NCI-H2081 (cell line): ENCODE data around the gene ANKH.
A peak's percentile ranks its signal among the peaks of the same experiment; 100 is the strongest.

Experiments
- DNase-seq, 2 experiments: peaks; one replicate each; lab custom pipeline; 2025; lab: John Stamatoyannopoulos, UW

ANKH gene

GRCh38 chr5:14735944-14736343 is 135.6 kb downstream of the ANKH start:
- DNase-seq, result no peak

DNA sequence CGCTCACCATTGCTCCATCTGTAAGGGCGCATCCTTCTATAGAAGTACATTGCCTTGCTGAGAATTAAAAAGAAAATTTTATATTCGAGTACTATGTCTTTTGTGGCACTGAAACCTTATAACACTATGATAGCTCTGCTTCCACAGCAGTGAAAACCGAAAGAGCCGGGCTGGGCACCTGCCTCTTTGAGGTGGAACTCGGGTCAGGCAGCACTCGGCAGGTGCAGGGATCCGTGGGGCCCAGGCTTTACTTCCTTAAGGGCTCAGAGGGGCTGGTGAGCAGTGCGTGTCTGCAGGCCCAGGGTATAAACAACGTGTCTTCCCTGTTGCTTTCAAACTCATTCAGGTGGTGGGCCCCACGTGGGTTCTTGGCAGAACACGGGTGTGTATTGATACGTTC is 137.2 kb downstream of the ANKH start:
- DNase-seq, result no peak

DNA sequence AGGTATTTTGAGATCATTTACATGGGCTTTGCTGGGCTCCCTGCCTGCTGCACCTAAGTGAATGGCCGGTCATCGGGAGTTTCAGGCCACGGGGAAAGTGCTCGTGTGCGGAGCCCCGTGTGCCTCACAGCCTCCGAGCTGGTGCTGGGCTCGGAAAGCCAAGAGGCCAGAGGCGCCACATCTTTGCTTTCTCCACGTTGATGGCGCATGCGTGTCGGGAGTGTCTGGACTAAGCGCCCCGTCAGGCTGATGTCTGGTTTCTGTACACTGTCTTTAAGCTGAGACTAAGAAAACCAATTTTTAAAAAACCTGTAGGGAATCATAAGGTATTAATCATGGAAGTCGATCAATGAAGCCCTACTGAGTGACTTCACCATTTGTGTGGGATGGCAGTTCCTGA is 137.9 kb downstream of the ANKH start:
- DNase-seq, result no peak

DNA sequence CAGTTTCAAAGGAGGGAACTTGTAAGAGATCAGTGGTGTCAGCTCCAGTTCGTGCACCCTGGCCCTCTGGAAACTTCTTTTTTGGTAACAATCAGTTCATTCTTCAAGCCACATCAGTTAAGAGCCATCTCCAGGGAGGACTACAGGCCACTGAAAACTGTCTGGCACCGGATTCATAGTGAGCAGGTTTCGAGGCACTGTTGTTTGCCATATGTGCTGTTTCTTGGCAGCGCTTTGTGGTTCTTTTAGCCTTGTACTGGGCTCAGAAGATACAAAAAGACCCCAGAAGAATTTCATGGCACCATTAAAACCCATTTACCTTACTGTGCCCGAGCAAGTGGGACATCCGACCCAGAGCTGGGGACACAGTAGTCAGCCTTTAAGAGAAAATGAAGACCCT is 138.6 kb downstream of the ANKH start:
- DNase-seq, result no peak

GRCh38 chr5:14730881-14731280 is 140.7 kb downstream of the ANKH start:
- no peak for DNase-seq

GRCh38 chr5:14730466-14730865 is 141.1 kb downstream of the ANKH start:
- no peak for DNase-seq

- DNase-seq, result no peak
Observed at GRCh38 chr5:14729448-14730385, 141.9 kb downstream of the ANKH start.

DNA sequence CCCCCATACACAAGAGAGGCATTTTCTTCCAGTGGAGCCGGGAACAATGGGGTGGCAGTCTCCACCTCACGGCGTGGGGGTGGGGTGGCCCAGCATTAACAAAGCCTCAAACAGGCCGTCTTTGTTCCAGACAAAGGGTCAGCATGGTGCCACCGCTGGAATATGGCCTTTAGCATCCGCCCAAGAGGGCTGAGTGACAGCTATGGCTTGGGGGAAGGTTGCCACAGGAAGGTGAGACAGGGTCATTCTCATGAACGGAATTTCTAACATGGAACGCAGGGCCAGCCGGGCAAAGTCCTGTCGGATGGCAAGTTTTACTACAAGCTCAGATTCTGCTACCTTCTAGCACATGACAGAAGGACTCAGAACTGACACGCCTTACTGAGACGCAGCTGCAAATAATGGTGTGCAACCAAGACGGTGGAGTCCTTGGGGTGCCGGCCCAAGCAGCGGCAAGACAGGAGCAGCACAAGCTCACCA is 143.1 kb downstream of the ANKH start:
- DNase-seq, result peak; percentile 29 to 37

GRCh38 chr5:14727928-14728458 is 143.6 kb downstream of the ANKH start:
- no peak for DNase-seq

DNA sequence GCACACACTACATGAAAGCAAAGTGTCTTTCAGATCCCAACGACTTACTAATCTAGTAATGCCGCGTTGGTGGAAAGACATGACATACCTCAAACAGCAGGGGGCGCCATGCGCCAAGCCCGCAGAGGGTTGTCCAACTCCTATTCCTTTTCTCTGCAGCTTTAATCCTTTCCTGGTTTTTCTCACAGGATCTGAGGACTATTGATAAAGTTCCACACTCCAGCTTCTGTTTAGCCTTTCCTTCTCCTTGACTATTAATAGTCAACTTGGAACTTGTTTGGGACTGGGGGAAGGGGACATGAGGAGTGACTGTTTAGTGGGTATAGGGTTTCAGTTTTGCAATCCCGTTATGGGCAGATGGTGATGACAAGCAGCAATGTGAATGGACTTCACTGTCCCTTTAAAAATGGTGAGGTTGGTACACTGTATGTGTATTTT is 144.1 kb downstream of the ANKH start:
- DNase-seq, result peak; percentile 90 to 92

DNA sequence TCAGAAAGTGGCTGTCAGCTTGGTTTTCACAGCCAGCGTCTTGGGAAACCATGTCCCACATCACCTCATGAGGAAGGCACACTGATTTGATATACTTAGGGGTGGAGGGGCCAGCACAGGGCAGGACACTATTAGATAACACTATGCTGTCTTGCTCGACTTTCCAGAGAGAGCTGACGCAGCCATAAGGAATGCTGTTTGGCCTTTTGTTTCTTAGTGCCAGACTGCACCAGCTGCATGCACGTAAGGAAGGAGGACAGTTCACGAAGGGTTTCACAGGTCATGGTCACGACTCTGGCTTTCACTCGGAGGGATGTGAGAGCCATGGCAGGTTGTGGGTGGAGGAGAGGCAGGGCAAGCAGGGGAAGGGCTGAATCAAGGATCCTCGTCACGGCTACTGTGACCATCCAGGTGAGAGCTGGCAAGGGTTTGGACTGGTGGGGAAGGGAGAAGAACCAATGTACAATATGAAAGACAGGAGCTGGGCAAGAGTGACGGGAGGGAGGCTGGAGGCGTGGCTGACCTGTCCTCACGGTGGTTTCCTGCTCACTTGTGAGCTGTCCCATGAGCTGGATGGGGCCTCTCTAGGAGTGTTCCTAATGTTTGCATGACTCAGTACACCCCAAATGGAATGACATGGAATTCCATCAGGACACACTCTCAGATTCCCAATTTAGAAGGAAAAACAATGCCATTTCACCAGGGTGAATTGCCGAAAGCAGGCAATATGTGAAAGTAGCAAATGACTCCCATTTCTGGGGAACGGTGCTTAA is 145.3 kb downstream of the ANKH start:
- no peak for DNase-seq

GRCh38 chr5:14724633-14725032 is 146.9 kb downstream of the ANKH start:
- no peak for DNase-seq

DNA sequence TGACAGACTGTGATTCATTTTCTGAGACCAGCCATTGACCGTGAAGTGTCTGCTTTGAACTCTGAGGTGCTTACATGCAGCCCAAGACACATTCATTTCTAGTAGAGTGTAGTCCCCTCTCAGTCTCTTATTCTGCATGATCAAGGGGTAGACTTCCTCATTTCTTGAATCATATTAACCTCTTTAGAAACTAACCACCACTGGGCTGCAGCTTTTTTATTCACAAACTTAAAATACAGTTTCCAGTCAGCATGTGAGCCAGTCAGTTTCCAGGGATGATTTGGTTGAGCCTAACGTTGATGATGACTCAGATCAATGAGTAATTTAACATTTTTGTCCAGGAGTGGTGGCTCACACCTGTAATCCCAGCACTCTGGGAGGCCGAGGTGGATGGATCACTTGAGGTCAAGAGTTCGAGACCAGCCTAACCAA is 147.9 kb downstream of the ANKH start:
- no peak for DNase-seq

DNA sequence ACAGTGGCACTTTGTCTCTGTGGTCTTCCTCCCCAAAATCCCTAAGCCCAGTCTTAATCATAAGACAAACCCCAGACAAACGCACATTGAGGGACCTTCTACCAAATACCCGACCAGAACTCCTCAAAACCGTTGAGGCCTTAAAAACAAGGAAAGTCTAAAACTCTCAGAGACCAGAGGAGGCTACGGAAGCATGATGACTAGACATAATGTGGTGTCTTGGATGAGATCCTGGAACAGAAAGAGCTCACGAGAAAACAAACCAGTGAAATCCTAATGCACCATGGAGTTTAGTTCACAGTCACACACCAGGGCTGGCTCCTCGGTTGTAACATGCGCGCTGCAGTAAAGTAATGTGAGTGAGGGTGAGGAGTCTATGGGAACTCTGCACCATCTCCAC is 148.7 kb downstream of the ANKH start:
- DNase-seq, result no peak

DNA sequence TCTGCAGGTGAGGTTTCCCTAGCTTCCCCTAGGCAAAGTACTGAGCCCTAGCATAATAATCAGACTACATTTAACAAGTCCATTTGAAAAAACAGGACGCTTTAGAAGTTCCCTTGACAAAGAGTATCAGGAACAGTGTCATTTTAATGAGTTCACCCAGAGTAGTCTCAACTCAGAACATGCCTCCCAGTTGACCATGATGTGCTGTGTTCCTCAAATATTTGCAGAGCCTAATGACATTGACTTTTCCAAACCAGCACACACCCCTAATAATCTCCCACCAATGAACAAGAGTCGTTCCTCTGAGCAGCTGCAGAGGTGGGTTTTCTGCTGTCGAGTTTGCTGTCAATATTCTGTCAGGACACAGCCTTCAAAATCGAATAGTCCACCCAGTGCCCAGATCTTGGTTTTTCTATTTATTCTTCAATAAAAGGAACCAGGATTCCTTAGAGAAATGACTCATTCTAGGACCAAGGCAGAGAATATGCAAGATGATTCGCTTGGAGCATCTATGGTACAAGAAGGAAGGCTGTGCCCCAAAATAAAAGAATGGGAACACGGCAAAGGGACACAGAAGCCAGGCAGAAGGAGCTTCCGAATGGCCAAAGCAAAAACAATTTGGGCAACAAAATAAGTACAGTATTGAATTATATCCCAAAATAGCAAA is 149.5 kb downstream of the ANKH start:
- DNase-seq, result peak in 1 of 2 experiments; percentile 43

- DNase-seq, result no peak
Observed at GRCh38 chr5:14720236-14720923, 151.2 kb downstream of the ANKH start.

GRCh38 chr5:14718778-14719177 is 152.8 kb downstream of the ANKH start:
- no peak for DNase-seq

DNA sequence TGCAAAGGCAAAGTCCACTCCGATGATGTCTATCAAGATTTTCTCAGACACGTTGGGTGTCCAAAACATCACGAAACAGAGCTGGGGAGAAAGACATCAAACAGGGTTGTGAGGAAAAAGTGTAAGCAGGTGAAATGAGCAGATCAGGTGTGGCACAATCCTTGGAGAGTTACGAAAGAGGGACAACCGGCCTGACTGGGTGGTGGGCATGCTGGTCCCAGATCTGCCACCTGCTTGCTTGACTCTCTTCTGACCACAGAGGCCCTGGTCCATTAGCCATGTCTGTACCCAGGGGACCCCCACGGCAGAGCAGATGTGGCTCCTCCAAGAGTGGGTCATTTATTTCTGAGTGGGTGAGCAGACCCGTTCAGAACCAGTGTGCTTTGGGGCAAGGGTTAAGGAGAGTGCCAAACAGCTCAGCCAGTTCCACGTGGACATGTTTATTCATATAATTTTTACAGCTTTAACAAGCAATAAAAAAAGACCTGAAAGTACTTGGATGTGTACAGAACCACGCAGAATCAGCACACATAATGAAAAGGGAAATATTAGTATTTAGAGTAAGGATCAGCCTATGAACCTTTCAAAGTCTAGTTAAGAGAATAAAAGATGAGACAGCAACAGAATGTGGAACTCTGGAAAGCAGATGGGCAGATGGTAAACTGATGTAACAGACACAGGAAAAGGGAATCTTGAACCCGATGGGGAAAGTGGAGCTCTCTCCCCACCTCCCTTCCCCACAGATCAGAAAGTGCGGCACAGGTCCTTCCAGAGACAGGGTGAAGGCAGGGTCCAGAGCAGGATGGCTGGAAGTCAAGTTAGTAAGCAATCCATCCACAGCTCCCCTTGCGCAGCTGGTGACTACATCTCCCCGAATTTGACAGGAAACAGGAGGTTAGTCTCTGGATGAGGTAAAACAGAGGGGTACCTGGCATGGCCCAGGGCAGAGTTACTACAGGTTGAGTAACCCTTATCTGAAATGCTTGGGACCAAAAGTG is 154.5 kb downstream of the ANKH start:
- DNase-seq, result no peak

DNA sequence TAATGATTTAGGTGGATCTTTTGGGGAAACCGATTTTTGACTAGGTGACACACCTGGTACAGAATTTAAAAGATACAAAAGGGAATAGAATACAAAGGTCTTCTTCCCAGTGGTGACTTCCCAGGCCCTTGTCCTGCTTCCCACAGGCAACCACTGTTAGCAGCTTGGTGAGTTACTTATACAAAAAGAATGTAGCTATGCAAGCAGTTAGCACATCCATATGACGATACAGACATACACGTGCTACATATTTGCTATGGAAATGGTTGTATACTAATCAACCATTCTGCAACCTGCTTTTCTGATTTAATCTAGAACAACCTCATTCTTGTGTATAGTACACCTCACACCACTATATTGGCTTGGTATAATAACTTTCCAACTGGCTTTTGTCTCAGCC is 156.1 kb downstream of the ANKH start:
- no peak for DNase-seq

- DNase-seq, result peak in 1 of 2 experiments; percentile 27
Observed at GRCh38 chr5:14714706-14715105, 156.9 kb downstream of the ANKH start.
